GM12878 (cell line): ENCODE data around the gene SLF2. TPM values are rescaled to one million over a fixed set of nuclear protein-coding genes. Genes with fewer than 3 reads are reported as not detected.

Experiments
- BCLAF1 ChIP-seq: fragments of 450-650 bp; IDR thresholded peaks from 2 replicates; pipeline ENCODE4 v1.6.1; 2017; ENCODE audit warnings: antibody characterized with exemption, mild to moderate bottlenecking, moderate library complexity
- CREM ChIP-seq: IDR thresholded peaks from 2 replicates; pipeline ENCODE4 v1.6.1; 2014; ENCODE audit warnings: antibody characterized with exemption, low read depth
- EP300 ChIP-seq, 2 experiments: fragments of 150-350 bp in 1 of 2; IDR thresholded peaks; 2 replicates each; pipeline ENCODE4 v1.6.1; 2011 to 2012; ENCODE audit warnings: low read depth in 2 of 2, low read length in 2 of 2, borderline replicate concordance in 1 of 2, improper control_type of control experiment in 1 of 2, inconsistent platforms in 1 of 2; ENCODE audit not compliant: control insufficient read depth in 1 of 2
- IRF5 ChIP-seq: fragments of 450-650 bp; IDR thresholded peaks from 2 replicates; pipeline ENCODE4 v1.6.1; 2017; ENCODE audit warnings: borderline replicate concordance
- KAT2A ChIP-seq: conservative IDR thresholded peaks from 2 replicates; pipeline ENCODE4 v1.6.1; 2011; ENCODE audit warnings: low read depth, low read length; ENCODE audit not compliant: control insufficient read depth
- MEF2A ChIP-seq: IDR thresholded peaks from 2 replicates; pipeline ENCODE4 v1.6.1; 2011; ENCODE audit warnings: low read depth, mild to moderate bottlenecking, low read length, moderate library complexity; ENCODE audit not compliant: insufficient read depth
- MTA2 ChIP-seq: fragments of 450-650 bp; IDR thresholded peaks from 2 replicates; pipeline ENCODE4 v1.6.1; 2016; ENCODE audit warnings: low read depth, mild to moderate bottlenecking, moderate library complexity
- NKRF ChIP-seq: fragments of 450-650 bp; conservative IDR thresholded peaks from 2 replicates; pipeline ENCODE4 v1.6.1; 2017; ENCODE audit warnings: mild to moderate bottlenecking, moderate library complexity
- NR2C2 ChIP-seq: IDR thresholded peaks from 2 replicates; pipeline ENCODE4 v1.6.1; 2011; ENCODE audit warnings: borderline replicate concordance, low read depth; ENCODE audit not compliant: control insufficient read depth, insufficient read length
- NR2F1 ChIP-seq: fragments of 450-650 bp; conservative IDR thresholded peaks from 2 replicates; pipeline ENCODE4 v1.6.1; 2017; ENCODE audit warnings: mild to moderate bottlenecking
- NRF1 ChIP-seq: conservative IDR thresholded peaks from 2 replicates; pipeline ENCODE4 v1.6.1; 2011; ENCODE audit warnings: mild to moderate bottlenecking, low read depth, low read length, improper control_type of control experiment
- RBBP5 ChIP-seq: fragments of 200-600 bp; sonication (generic); conservative IDR thresholded peaks from 2 replicates; pipeline ENCODE4 v1.6.1; 2016
- SKIL ChIP-seq: fragments of 450-650 bp; IDR thresholded peaks from 2 replicates; pipeline ENCODE4 v1.6.1; 2017; ENCODE audit warnings: mild to moderate bottlenecking, low read depth, inconsistent platforms; ENCODE audit not compliant: poor library complexity, severe bottlenecking
- SRF ChIP-seq, 2 experiments: IDR thresholded peaks; 2 replicates each; pipeline ENCODE4 v1.6.1; 2011; ENCODE audit warnings: low read depth in 2 of 2, low read length in 2 of 2, mild to moderate bottlenecking in 1 of 2, moderate library complexity in 1 of 2
- USF1 ChIP-seq: IDR thresholded peaks from 2 replicates; pipeline ENCODE4 v1.6.1; 2011; ENCODE audit warnings: borderline replicate concordance, low read depth, mild to moderate bottlenecking, moderate library complexity, mixed read lengths, low read length; ENCODE audit not compliant: insufficient read depth; ENCODE audit errors: extremely low read length
- YBX1 ChIP-seq: fragments of 450-650 bp; IDR thresholded peaks from 2 replicates; pipeline ENCODE4 v1.6.1; 2016; ENCODE audit warnings: antibody characterized with exemption
- polyA plus RNA-seq, 11 experiments: library from polyadenylated mRNA; depleted of rRNA in 4 of 11; unstranded in 6 of 11; stranded (reverse) in 5 of 11; fragments of >200 nt; fragmentation: Nextera tagmentation in 4 of 11; fragmentation: Illumina TruSeq in 1 of 11; extraction: Ambion mirVana in 4 of 11; extraction: Trizol in 1 of 11; gene quantifications; 1 replicate in 1 of 11; 2 replicates in 10 of 11; pipeline versions ENCODE4 v1.2.1 to v1.2.3, GENCODE V29; 2011 to 2016; ENCODE audit warnings: inconsistent platforms in 2 of 11, missing spikeins in 2 of 11, low read depth in 1 of 11
- total RNA-seq, 4 experiments: library from RNA; depleted of rRNA in 3 of 4; stranded (reverse); fragments of >200 nt in 3 of 4; fragmentation: Illumina TruSeq in 1 of 4; extraction: Trizol in 1 of 4; gene quantifications; 2 replicates each; pipeline versions ENCODE4 v1.2.1 to v1.2.3, GENCODE V29; 2013 to 2021

The SLF2 gene
- total and polyA plus RNA-seq, 10 of the 15 experiments (the other 5 are each of a cell fraction or from before 2014, with no cell fraction given) = 3.0 to 25.2 (median 17.9) TPM

- no peak for TF ChIP-seq SKIL
- peak; percentile 88 for TF ChIP-seq MTA2
- TF ChIP-seq USF1 = no peak
- no peak for TF ChIP-seq IRF5
- TF ChIP-seq KAT2A = no peak
- TF ChIP-seq RBBP5 = 0 out of 2 replicates have a peak, but pooled peaks have one; percentile 34
- TF ChIP-seq NR2C2 = peak; percentile 88
- peak; percentile 97 for TF ChIP-seq NKRF
- no peak for TF ChIP-seq YBX1
- TF ChIP-seq BCLAF1 = no peak
- TF ChIP-seq EP300 (IDR thresholded peaks at IDR 0.05; ENCODE audit: borderline replicate concordance in 1 of 2, control insufficient read depth in 1 of 2, low read depth in 2 of 2, low read length in 2 of 2) = no peak
- no peak for TF ChIP-seq MEF2A
- TF ChIP-seq SRF (IDR thresholded peaks at IDR 0.05; ENCODE audit: low read depth in 2 of 2, low read length in 2 of 2) = no peak
- TF ChIP-seq CREM = peak; percentile 59; the same call in 1 of the 2 replicates
- peak; percentile 47 for TF ChIP-seq NRF1
- peak; percentile 43; the same call in 1 of the 2 replicates for TF ChIP-seq NR2F1
These were observed 74.4 kb downstream of the SLF2 start, which contains the start of the genes MRPL43 and TWNK (continued) for GRCh38 chr10:100986952-100987684.
